ENCODE measurements around the gene PLSCR4.
"Not testable (repeated sequence)": the region's sequence is repeated elsewhere in the genome, so short reads cannot be mapped to it uniquely, and the experiment has no call there.

PLSCR4 gene

GRCh38 chr3:146243559-146243958 is 7.3 kb downstream of the PLSCR4 start:
- H3K27me3 ChIP-seq (ENCODE audit: low read depth, low read length) = no peaks in the 10 kb centered on the region
- H3K4me1 ChIP-seq (ENCODE audit: control insufficient read depth in 1 of 2, insufficient read depth in 2 of 2, low read length in 2 of 2) = peaks cover 0 to 11% of the 10 kb centered on the region in 2 donors
- peaks cover 0 to 4% of the 10 kb centered on the region in 2 donors for H3K36me3 ChIP-seq (ENCODE audit: control insufficient read depth in 1 of 2, insufficient read depth in 2 of 2, low read length in 2 of 2)
- H3K4me3 ChIP-seq (ENCODE audit: low read depth in 1 of 2, low read length in 2 of 2) = no peak overlapping the region
- H3K9me3 ChIP-seq (ENCODE audit: control insufficient read depth in 1 of 2, low read length in 2 of 2) = peaks cover 0 to 3% of the 10 kb centered on the region in 2 donors
- H3K27ac ChIP-seq (ENCODE audit: low read length) = no peak overlapping the region

GRCh38 chr3:146241523-146242240 is 9.2 kb downstream of the PLSCR4 start:
- peaks cover 0 to 4% of the 10 kb centered on the region in 2 donors for H3K36me3 ChIP-seq (ENCODE audit: control insufficient read depth in 1 of 2, insufficient read depth in 2 of 2, low read length in 2 of 2)
- H3K4me3 ChIP-seq (ENCODE audit: low read depth in 1 of 2, low read length in 2 of 2) = no peak overlapping the region
- peaks cover 0 to 3% of the 10 kb centered on the region in 2 donors for H3K4me1 ChIP-seq (ENCODE audit: control insufficient read depth in 1 of 2, insufficient read depth in 2 of 2, low read length in 2 of 2)
- H3K9me3 ChIP-seq (ENCODE audit: control insufficient read depth in 1 of 2, low read length in 2 of 2) = peaks cover 0 to 5% of the 10 kb centered on the region in 2 donors
- no peak overlapping the region for H3K27ac ChIP-seq (ENCODE audit: low read length)
- no peaks in the 10 kb centered on the region for H3K27me3 ChIP-seq (ENCODE audit: low read depth, low read length)

GRCh38 chr3:146233487-146233886 is 17.4 kb downstream of the PLSCR4 start:
- H3K36me3 ChIP-seq (ENCODE audit: control insufficient read depth in 1 of 2, insufficient read depth in 2 of 2, low read length in 2 of 2) = peaks cover 0 to 15% of the 10 kb centered on the region in 2 donors
- no peak overlapping the region for H3K27ac ChIP-seq (ENCODE audit: low read length)
- H3K4me3 ChIP-seq (ENCODE audit: low read depth in 1 of 2, low read length in 2 of 2) = no peak overlapping the region
- H3K9me3 ChIP-seq (ENCODE audit: control insufficient read depth in 1 of 2, low read length in 2 of 2) = peaks cover 0 to 21% of the 10 kb centered on the region in 2 donors
- no peaks in the 10 kb centered on the region for H3K27me3 ChIP-seq (ENCODE audit: low read depth, low read length)
- H3K4me1 ChIP-seq (ENCODE audit: control insufficient read depth in 1 of 2, insufficient read depth in 2 of 2, low read length in 2 of 2) = no peaks in the 10 kb centered on the region

DNA sequence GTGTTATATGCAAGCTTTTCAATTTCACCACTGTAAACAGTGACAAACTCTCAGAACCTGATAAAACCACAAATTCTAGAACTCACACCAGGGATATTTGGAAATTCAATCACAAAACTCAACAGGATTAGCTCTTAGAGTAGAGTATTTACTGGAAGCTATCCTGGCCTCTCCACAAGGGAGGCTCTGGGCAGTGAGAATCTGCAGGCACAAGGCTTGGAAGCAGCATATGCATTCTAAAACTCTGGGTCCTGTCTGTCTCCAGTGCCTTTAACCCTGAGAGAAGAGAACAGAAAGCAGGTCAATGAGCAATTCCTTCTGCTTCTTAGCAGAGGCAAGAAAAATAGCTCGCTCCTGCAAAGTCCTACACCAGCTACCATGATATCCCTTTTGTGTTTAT is 23.4 kb downstream of the PLSCR4 start:
- Histone ChIP-seq H3K4me1 (ENCODE audit: control insufficient read depth in 1 of 2, insufficient read depth in 2 of 2, low read length in 2 of 2) (peaks cover 10 to 13% of the 10 kb centered on the region in 2 donors), H3K27ac (ENCODE audit: low read length) (peak overlapping the region; percentile 63), H3K4me3 (ENCODE audit: low read depth in 1 of 2, low read length in 2 of 2) (no peak overlapping the region), H3K9me3 (ENCODE audit: control insufficient read depth in 1 of 2, low read length in 2 of 2) (no peaks in the 10 kb centered on the region), H3K36me3 (ENCODE audit: control insufficient read depth in 1 of 2, insufficient read depth in 2 of 2, low read length in 2 of 2) (no peaks in the 10 kb centered on the region), H3K27me3 (ENCODE audit: low read depth, low read length) (no peaks in the 10 kb centered on the region)

- H3K27me3 ChIP-seq (ENCODE audit: low read depth, low read length) = no peaks in the 10 kb centered on the region
- H3K4me1 ChIP-seq (ENCODE audit: control insufficient read depth in 1 of 2, insufficient read depth in 2 of 2, low read length in 2 of 2) = peaks cover 10 to 16% of the 10 kb centered on the region in 2 donors
- H3K36me3 ChIP-seq (ENCODE audit: control insufficient read depth in 1 of 2, insufficient read depth in 2 of 2, low read length in 2 of 2) = no peaks in the 10 kb centered on the region
- H3K9me3 ChIP-seq (ENCODE audit: control insufficient read depth in 1 of 2, low read length in 2 of 2) = no peaks in the 10 kb centered on the region
- H3K27ac ChIP-seq (ENCODE audit: low read length) = peak overlapping the region; percentile 63
- no peak overlapping the region for H3K4me3 ChIP-seq (ENCODE audit: low read depth in 1 of 2, low read length in 2 of 2)
Measured at GRCh38 chr3:146226881-146227280, 24.0 kb downstream of the PLSCR4 start.

GRCh38 chr3:146225458-146225857 is 25.4 kb downstream of the PLSCR4 start:
- H3K27ac ChIP-seq (ENCODE audit: low read length); H3K9me3 ChIP-seq (ENCODE audit: control insufficient read depth in 1 of 2, low read length in 2 of 2); H3K36me3 ChIP-seq (ENCODE audit: control insufficient read depth in 1 of 2, insufficient read depth in 2 of 2, low read length in 2 of 2); H3K4me3 ChIP-seq (ENCODE audit: low read depth in 1 of 2, low read length in 2 of 2); H3K27me3 ChIP-seq (ENCODE audit: low read depth, low read length): not testable (repeated sequence)
- peaks cover 10 to 16% of the 10 kb centered on the region in 2 donors for H3K4me1 ChIP-seq (ENCODE audit: control insufficient read depth in 1 of 2, insufficient read depth in 2 of 2, low read length in 2 of 2)

DNA sequence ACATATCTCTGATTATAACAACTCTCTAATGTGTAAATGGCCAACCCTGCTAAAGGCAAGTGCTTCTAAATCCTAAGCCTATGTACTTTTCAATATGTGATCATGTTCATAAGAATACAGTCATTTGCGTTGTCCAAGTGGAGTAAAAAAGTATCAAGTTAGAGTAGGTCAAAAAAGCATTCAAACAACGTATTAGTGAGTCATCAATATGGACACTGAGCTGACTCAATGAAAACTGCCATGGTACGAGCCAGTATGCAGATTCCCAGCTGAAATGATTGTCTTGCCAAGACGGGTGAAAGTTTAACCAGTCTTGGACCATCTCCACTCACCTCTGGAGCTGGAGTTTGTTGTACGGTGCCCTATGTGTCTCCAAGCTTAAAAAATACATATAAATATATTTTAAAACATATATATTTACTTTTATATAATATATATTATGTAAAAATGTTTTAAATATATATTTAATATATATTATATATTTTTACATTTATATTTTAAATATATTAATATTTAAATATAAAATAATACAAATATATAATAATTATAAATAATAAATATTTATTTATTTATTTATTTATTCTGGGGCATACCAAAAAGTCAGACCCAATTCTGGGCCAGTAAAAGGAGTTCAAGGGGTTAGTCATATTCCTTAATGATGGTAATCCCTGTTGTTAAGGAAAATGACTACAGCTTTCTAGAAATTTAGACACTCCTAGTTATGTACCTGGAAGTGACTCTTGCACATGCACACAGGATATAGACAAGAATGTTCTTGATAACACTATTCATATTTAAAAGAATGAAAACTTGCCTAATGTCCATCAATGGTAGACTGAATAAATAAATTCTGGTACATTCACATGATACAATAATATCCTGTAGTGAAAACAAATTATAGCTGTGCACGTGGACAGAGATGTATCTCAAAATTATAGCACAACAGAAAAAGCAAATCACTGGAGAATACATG is 27.2 kb downstream of the PLSCR4 start:
- Histone ChIP-seq H3K27me3 (ENCODE audit: low read depth, low read length) (no peaks in the 10 kb centered on the region), H3K36me3 (ENCODE audit: control insufficient read depth in 1 of 2, insufficient read depth in 2 of 2, low read length in 2 of 2) (no peaks in the 10 kb centered on the region), H3K27ac (ENCODE audit: low read length) (peak overlapping the region; percentile 36), H3K4me3 (ENCODE audit: low read depth in 1 of 2, low read length in 2 of 2) (no peak overlapping the region), H3K9me3 (ENCODE audit: control insufficient read depth in 1 of 2, low read length in 2 of 2) (no peaks in the 10 kb centered on the region), H3K4me1 (ENCODE audit: control insufficient read depth in 1 of 2, insufficient read depth in 2 of 2, low read length in 2 of 2) (peaks cover 10 to 18% of the 10 kb centered on the region in 2 donors)

GRCh38 chr3:146222204-146223046 is 28.5 kb downstream of the PLSCR4 start:
- H3K9me3 ChIP-seq (ENCODE audit: control insufficient read depth in 1 of 2, low read length in 2 of 2) = no peaks in the 10 kb centered on the region
- H3K4me3 ChIP-seq (ENCODE audit: low read depth in 1 of 2, low read length in 2 of 2) = peak overlapping the region in 1 of 2 donors; percentile 26
- H3K27me3 ChIP-seq (ENCODE audit: low read depth, low read length) = no peaks in the 10 kb centered on the region
- H3K36me3 ChIP-seq (ENCODE audit: control insufficient read depth in 1 of 2, insufficient read depth in 2 of 2, low read length in 2 of 2) = no peaks in the 10 kb centered on the region
- H3K27ac ChIP-seq (ENCODE audit: low read length) = peak overlapping the region; percentile 36
- peaks cover 9 to 14% of the 10 kb centered on the region in 2 donors for H3K4me1 ChIP-seq (ENCODE audit: control insufficient read depth in 1 of 2, insufficient read depth in 2 of 2, low read length in 2 of 2)

- peaks cover 3 to 7% of the 10 kb centered on the region in 2 donors for H3K4me1 ChIP-seq (ENCODE audit: control insufficient read depth in 1 of 2, insufficient read depth in 2 of 2, low read length in 2 of 2)
- peaks cover 0 to 6% of the 10 kb centered on the region in 2 donors for H3K36me3 ChIP-seq (ENCODE audit: control insufficient read depth in 1 of 2, insufficient read depth in 2 of 2, low read length in 2 of 2)
- H3K4me3 ChIP-seq (ENCODE audit: low read depth in 1 of 2, low read length in 2 of 2) = no peak overlapping the region
- H3K9me3 ChIP-seq (ENCODE audit: control insufficient read depth in 1 of 2, low read length in 2 of 2) = no peaks in the 10 kb centered on the region
- H3K27me3 ChIP-seq (ENCODE audit: low read depth, low read length) = no peaks in the 10 kb centered on the region
- peak overlapping the region; percentile 14 for H3K27ac ChIP-seq (ENCODE audit: low read length)
Measured at GRCh38 chr3:146221276-146221675, 29.6 kb downstream of the PLSCR4 start.

- Histone ChIP-seq H3K4me1 (ENCODE audit: control insufficient read depth in 1 of 2, insufficient read depth in 2 of 2, low read length in 2 of 2) (peaks cover 3 to 7% of the 10 kb centered on the region in 2 donors), H3K27ac (ENCODE audit: low read length) (no peak overlapping the region), H3K9me3 (ENCODE audit: control insufficient read depth in 1 of 2, low read length in 2 of 2) (no peaks in the 10 kb centered on the region), H3K4me3 (ENCODE audit: low read depth in 1 of 2, low read length in 2 of 2) (no peak overlapping the region), H3K27me3 (ENCODE audit: low read depth, low read length) (no peaks in the 10 kb centered on the region), H3K36me3 (ENCODE audit: control insufficient read depth in 1 of 2, insufficient read depth in 2 of 2, low read length in 2 of 2) (peaks cover 0 to 13% of the 10 kb centered on the region in 2 donors)
Measured at GRCh38 chr3:146218880-146219866, 31.7 kb downstream of the PLSCR4 start.

Measured in muscle layer of duodenum (tissue), 2 donors.